Vein endothelial cell (primary cell): Measurements from ENCODE around the gene HPGD. TPM values are rescaled to one million over a fixed set of nuclear protein-coding genes. Genes with fewer than 3 reads are reported as not detected.

Experiments
- total RNA-seq: library from RNA; depleted of rRNA; stranded (reverse); fragments of >200 nt; gene quantifications from 2 replicates; pipeline ENCODE4 v1.2.3, GENCODE V29; 2012

Gene HPGD
- not detected in 2 replicates for total RNA-seq

DNA sequence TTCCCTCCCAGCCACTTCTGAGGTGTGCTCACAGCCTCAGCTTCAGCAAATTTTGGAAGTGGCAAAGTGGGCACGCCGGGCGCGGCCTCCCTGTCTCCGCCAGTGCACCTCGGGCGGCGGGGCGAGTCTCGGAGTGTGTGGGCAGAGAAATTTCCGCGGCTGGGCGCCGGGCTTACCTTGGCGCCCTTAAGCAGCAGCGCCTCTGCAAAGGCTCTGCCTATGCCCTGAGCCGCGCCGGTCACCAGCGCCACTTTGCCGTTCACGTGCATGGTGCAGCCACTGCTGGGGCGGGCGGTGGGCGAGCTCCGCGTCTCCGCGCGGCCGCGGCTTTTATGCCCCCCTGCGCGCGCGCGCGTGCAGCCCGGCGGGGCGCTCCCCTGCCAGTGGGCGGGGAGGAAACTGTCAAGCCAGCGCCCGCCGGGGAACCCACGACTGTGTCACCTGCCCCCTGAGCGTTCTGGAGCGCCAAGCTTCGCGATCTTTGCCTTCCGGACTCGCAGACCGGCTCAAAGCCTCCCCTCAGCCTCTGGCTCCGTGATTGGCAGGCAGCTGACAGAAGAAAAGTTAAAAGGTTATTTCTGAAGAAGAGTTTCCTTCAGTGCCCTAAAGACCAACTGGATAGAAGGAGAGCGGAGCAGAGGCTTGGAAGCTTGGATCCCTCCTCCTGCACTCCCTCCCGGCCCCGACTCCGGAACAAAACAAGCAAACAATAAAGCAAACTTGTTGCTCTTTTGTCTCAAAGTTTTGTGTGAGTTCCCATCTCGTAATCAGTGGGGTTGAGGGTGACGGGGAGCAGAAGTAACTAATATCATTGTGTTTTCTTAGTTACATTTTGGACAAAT lies at the start of gene HPGD:
HPGD (minus strand) TSS at position 306 of the 842 bp plus-strand sequence; CDS start at position 269, 37 bp downstream.

Other genes starting within 250 kb of the HPGD start
- 17.6 and 18.5 TPM in 2 replicates for gene FBXO8, start 238.8 kb downstream of the HPGD start, total RNA-seq
- gene CEP44, start 238.6 kb downstream of the HPGD start, total RNA-seq, result 5.9 and 9.7 TPM in 2 replicates